Gastroesophageal sphincter (tissue), 3 donors: Measurements from ENCODE around the gene HAUS3.

ENCODE experiments used
- EP300 ChIP-seq: sonication (generic); formaldehyde crosslinking; IDR thresholded peaks from one replicate; pipeline ENCODE4 v1.6.1; 2017; ENCODE audit warnings: antibody characterized with exemption, mild to moderate bottlenecking
- POLR2A ChIP-seq, 2 donors: fragments of 450-650 bp; IDR thresholded peaks; one replicate each; pipeline ENCODE4 v1.6.1; 2017; ENCODE audit warnings: antibody characterized with exemption in 2 of 2, mild to moderate bottlenecking in 2 of 2, moderate library complexity in 1 of 2
- POLR2AphosphoS5 ChIP-seq: sonication (generic); formaldehyde crosslinking; IDR thresholded peaks from one replicate; pipeline ENCODE4 v1.6.1; 2017; ENCODE audit warnings: antibody characterized with exemption
- TF ChIP-seq, protein P1 (sequence below), 4 experiments: fragments of 200-600 bp in 2 of 4; fragments of 450-650 bp in 2 of 4; sonication (generic) in 1 of 4; IDR thresholded peaks; one replicate each; pipeline ENCODE4 v1.5.1; 2017 to 2019; ENCODE audit warnings: antibody characterized with exemption in 4 of 4, mild to moderate bottlenecking in 2 of 4, moderate library complexity in 2 of 4

DNA sequence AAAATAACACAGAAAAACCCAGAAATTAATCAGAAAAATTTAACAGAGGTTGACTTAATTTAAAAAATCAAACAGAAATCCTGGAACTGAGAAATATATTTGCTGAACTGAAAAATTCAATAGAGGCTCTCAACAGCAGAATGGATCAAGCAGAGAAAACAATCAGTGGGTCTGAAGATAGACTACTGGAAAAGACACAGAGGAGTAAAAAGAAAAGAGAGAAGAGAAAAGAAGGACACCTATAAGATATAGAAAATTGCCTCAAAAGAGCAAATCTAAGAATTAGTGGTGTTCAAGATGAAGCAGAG is 55.1 kb downstream of the HAUS3 start:
- TF ChIP-seq, protein P1, sequence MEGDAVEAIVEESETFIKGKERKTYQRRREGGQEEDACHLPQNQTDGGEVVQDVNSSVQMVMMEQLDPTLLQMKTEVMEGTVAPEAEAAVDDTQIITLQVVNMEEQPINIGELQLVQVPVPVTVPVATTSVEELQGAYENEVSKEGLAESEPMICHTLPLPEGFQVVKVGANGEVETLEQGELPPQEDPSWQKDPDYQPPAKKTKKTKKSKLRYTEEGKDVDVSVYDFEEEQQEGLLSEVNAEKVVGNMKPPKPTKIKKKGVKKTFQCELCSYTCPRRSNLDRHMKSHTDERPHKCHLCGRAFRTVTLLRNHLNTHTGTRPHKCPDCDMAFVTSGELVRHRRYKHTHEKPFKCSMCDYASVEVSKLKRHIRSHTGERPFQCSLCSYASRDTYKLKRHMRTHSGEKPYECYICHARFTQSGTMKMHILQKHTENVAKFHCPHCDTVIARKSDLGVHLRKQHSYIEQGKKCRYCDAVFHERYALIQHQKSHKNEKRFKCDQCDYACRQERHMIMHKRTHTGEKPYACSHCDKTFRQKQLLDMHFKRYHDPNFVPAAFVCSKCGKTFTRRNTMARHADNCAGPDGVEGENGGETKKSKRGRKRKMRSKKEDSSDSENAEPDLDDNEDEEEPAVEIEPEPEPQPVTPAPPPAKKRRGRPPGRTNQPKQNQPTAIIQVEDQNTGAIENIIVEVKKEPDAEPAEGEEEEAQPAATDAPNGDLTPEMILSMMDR (IDR thresholded peaks at IDR 0.05) = no peak
- TF ChIP-seq POLR2A (IDR thresholded peaks at IDR 0.05) (no peak), POLR2AphosphoS5 (no peak), EP300 (no peak)
